Kidney tubule cell (primary cell): ENCODE measurements around the gene RAPSN.
A peak's percentile ranks its signal among the peaks of the same experiment; 100 is the strongest.

ENCODE experiments used
- DNase-seq: peaks from one replicate; pipeline ENCODE4 v3.0.0-alpha.2; 2018; ENCODE audit warnings: low spot score

The RAPSN gene

GRCh38 chr11:47433157-47433556 is 15.8 kb downstream of the RAPSN start:
- no peak for DNase-seq

GRCh38 chr11:47431356-47432083 is 17.4 kb downstream of the RAPSN start:
- no peak for DNase-seq

GRCh38 chr11:47430524-47430923 is 18.4 kb downstream of the RAPSN start:
- no peak for DNase-seq

GRCh38 chr11:47426062-47426956 is 22.6 kb downstream of the RAPSN start, which contains the start of gene PSMC3:
Gene PSMC3, minus strand, starts transcription at chr11:47426439. Its CDS starts 160 bp downstream, at chr11:47426279.
- DNase-seq = peak; percentile 97

GRCh38 chr11:47425611-47426010 is 23.3 kb downstream of the RAPSN start:
- DNase-seq = no peak

- DNase-seq = no peak
Observed at GRCh38 chr11:47418454-47419259, 30.3 kb downstream of the RAPSN start.

GRCh38 chr11:47417712-47418111 is 31.2 kb downstream of the RAPSN start:
- DNase-seq = no peak

- peak; percentile 90 for DNase-seq
Observed at GRCh38 chr11:47415949-47416472, 32.9 kb downstream of the RAPSN start.

GRCh38 chr11:47415091-47415854 is 33.7 kb downstream of the RAPSN start:
- no peak for DNase-seq

GRCh38 chr11:47414685-47415070 is 34.3 kb downstream of the RAPSN start:
- DNase-seq = no peak

- peak; percentile 44 for DNase-seq
Observed at GRCh38 chr11:47413908-47414684, 34.8 kb downstream of the RAPSN start.

- DNase-seq = no peak
Observed at GRCh38 chr11:47413351-47413750, 35.6 kb downstream of the RAPSN start.

- DNase-seq = peak; percentile 58
Observed at GRCh38 chr11:47411884-47412746, 36.8 kb downstream of the RAPSN start.

GRCh38 chr11:47410370-47411264 is 38.3 kb downstream of the RAPSN start:
- no peak for DNase-seq

- peak; percentile 43 for DNase-seq
Observed at GRCh38 chr11:47409440-47410369, 39.2 kb downstream of the RAPSN start.

GRCh38 chr11:47408598-47409439 is 40.1 kb downstream of the RAPSN start:
- DNase-seq = peak; percentile 89
